ENCODE measurements around the gene ENDOD1.
A peak's percentile ranks its signal among the peaks of the same experiment; 100 is the strongest.
"Not testable (repeated sequence)": the region's sequence is repeated elsewhere in the genome, so short reads cannot be mapped to it uniquely, and the experiment has no call there.

The ENDOD1 gene

GRCh38 chr11:95089620-95090542 is at the start of gene ENDOD1:
Gene ENDOD1, plus strand, starts transcription at chr11:95089846. Its CDS starts 82 bp downstream, at chr11:95089928.
- no peak for FAIRE-seq
- DNase-seq (ENCODE audit: low spot score), result peak; percentile 50

- DNase-seq (ENCODE audit: low spot score) (no peak), FAIRE-seq (no peak)
Observed at GRCh38 chr11:95042239-95042638, 47.4 kb upstream of the ENDOD1 start.

GRCh38 chr11:95042906-95043305 is 46.7 kb upstream of the ENDOD1 start:
- FAIRE-seq (no peak), DNase-seq (ENCODE audit: low spot score) (no peak)

- FAIRE-seq (no peak), DNase-seq (ENCODE audit: low spot score) (no peak)
Observed at GRCh38 chr11:95044010-95044409, 45.6 kb upstream of the ENDOD1 start.

- DNase-seq (ENCODE audit: low spot score), result no peak
- FAIRE-seq, result no peak
Observed at GRCh38 chr11:95045812-95046211, 43.8 kb upstream of the ENDOD1 start.

GRCh38 chr11:95049122-95049521 is 40.5 kb upstream of the ENDOD1 start, which contains the start of gene KDM4F:
Gene KDM4F, plus strand, starts transcription at chr11:95049422.
- not testable (repeated sequence) for FAIRE-seq; DNase-seq (ENCODE audit: low spot score)

GRCh38 chr11:95050595-95051202 is 38.9 kb upstream of the ENDOD1 start:
- FAIRE-seq, result no peak

GRCh38 chr11:95054356-95054755 is 35.3 kb upstream of the ENDOD1 start:
- FAIRE-seq, result no peak

More at GRCh38 chr11:95050595-95051202, 38.9 kb upstream of the ENDOD1 start:
- DNase-seq (ENCODE audit: low spot score), result no peak

GRCh38 chr11:95055283-95055897 is 34.3 kb upstream of the ENDOD1 start:
- FAIRE-seq (no peak), DNase-seq (ENCODE audit: low spot score) (no peak)

More at GRCh38 chr11:95054356-95054755, 35.3 kb upstream of the ENDOD1 start:
- no peak for DNase-seq (ENCODE audit: low spot score)

- DNase-seq (ENCODE audit: low spot score) (no peak), FAIRE-seq (no peak)
Observed at GRCh38 chr11:95057959-95058358, 31.7 kb upstream of the ENDOD1 start.

GRCh38 chr11:95058621-95059020 is 31.0 kb upstream of the ENDOD1 start:
- no peak for DNase-seq (ENCODE audit: low spot score)

GRCh38 chr11:95059046-95059445 is 30.6 kb upstream of the ENDOD1 start:
- FAIRE-seq, result no peak
- DNase-seq (ENCODE audit: low spot score), result no peak

More at GRCh38 chr11:95058621-95059020, 31.0 kb upstream of the ENDOD1 start:
- FAIRE-seq, result no peak

GRCh38 chr11:95065336-95065735 is 24.3 kb upstream of the ENDOD1 start:
- no peak for FAIRE-seq
- DNase-seq (ENCODE audit: low spot score), result no peak

GRCh38 chr11:95066716-95067038 is 23.0 kb upstream of the ENDOD1 start, which contains the start of gene SRSF8:
Gene SRSF8, plus strand, starts transcription at chr11:95066919. Its CDS starts 308 bp downstream, at chr11:95067227.
- no peak for DNase-seq (ENCODE audit: low spot score)
- no peak for FAIRE-seq

- no peak for FAIRE-seq
- peak; percentile 37 for DNase-seq (ENCODE audit: low spot score)
Observed at GRCh38 chr11:95067039-95067840, 22.4 kb upstream of the ENDOD1 start.

- FAIRE-seq (no peak), DNase-seq (ENCODE audit: low spot score) (no peak)
Observed at GRCh38 chr11:95067841-95068219, 21.8 kb upstream of the ENDOD1 start.

- peak; percentile 91 for DNase-seq (ENCODE audit: low spot score)
- peak; percentile 81 for FAIRE-seq
Observed at GRCh38 chr11:95068549-95068948, 21.1 kb upstream of the ENDOD1 start.

GRCh38 chr11:95070471-95070870 is 19.2 kb upstream of the ENDOD1 start:
- no peak for FAIRE-seq
- DNase-seq (ENCODE audit: low spot score), result no peak

GRCh38 chr11:95072948-95073347 is 16.7 kb upstream of the ENDOD1 start:
- FAIRE-seq (no peak), DNase-seq (ENCODE audit: low spot score) (no peak)

GRCh38 chr11:95074792-95075563 is 14.7 kb upstream of the ENDOD1 start:
- FAIRE-seq, result no peak
- no peak for DNase-seq (ENCODE audit: low spot score)

All from RCC 7860 (cell line).